OCI-M2 (cell line): ENCODE measurements around the gene UGT1A1.

Experiments
- DNase-seq: peaks from one replicate; lab custom pipeline; 2025; ENCODE audit not compliant: unreplicated experiment; lab: John Stamatoyannopoulos, UW

UGT1A1 gene

DNA sequence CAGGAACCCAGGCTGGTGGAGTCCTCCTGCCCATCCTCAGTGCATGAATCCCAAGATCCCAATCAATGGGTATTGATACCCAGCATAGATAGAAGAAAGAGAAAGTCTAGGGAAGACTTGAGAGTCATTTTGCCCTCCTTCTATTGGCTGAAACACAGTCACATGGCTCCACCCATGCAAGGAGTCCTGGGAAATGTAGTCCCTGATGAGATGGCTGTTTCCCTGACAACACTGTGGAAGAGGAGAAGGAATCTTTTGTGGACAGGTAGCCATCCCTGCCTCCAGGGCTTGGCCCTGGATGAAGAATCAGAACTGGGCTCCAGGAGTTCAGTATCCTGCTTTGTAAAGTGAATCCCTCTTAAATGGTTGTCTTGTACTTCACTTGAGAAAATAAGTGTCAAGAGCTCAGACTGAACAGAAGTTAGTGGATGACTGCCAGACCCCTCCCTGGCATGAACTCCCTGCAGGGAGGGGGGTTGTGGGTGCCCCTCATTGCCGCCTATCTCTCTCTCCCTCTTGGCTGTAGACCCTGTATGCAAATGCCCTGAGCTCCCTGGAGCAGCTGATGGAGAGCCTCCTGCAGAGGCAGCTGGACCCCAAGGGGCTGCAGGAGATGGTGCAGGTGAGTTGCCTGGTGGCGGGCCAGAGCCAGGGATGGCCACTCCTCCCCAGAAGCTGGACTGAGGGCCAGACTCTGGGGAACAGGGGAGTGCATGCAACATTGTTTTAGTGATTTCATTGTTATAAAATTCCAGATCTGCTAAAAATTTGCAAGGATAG is 54.2 kb downstream of the UGT1A1 start:
- DNase-seq = no peak

DNA sequence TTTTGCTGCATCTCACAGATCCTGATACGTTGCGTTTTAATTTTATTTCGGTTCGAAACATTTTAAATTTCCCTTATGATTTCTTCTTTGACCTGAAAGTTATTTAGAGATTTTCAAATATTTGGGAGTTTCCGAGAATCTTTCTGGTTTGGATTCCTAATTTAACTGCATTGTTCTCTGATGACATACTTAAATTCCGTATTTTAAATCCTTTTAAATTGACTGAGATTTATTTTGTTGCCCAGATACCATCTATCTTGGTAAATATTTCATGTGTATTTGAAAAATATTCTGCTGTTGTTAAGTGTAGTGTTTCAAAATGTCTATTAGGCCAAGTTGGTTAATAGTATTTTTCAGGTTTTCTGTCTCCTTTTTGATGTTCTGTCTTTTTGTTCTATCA is 55.8 kb downstream of the UGT1A1 start:
- DNase-seq = no peak

DNA sequence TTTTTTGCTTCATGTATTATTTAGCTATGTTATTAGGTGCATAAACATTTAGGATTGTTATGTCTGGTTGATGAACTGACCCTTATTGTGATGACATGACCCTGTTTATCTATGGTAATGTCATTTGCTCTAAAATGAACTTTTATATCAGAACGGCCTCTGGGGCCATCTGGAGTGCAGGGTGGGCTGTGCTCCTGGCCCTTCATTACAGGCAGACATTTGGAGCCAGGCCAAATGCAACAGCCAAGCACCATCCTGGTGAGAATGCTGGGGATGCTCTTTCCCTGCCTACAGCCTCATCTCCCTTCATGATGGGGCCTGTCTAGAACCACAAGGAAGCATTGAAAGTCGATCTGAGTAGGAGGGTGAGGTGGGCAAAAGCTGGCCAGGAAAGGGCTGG is 56.3 kb downstream of the UGT1A1 start:
- no peak for DNase-seq

DNA sequence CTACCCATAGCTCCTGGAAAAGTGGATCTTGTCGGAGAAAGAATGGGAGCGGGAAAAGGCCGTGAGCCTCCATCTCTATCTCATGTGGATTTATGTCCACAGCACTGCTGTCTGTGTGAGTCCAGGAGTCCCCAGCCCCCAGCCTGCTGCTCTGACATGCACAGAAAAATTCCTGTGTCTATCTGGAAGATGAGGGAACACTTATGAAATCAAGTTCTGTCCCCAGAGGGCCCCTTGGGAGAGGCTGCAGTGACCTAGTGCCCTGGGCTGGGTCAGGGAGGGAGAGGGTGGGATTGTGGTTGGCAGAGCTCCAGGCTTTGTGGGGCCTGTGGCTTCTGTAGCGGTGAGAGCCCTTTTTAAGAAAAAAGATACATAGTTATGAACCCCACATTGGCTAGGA is 56.7 kb downstream of the UGT1A1 start:
- no peak for DNase-seq

DNA sequence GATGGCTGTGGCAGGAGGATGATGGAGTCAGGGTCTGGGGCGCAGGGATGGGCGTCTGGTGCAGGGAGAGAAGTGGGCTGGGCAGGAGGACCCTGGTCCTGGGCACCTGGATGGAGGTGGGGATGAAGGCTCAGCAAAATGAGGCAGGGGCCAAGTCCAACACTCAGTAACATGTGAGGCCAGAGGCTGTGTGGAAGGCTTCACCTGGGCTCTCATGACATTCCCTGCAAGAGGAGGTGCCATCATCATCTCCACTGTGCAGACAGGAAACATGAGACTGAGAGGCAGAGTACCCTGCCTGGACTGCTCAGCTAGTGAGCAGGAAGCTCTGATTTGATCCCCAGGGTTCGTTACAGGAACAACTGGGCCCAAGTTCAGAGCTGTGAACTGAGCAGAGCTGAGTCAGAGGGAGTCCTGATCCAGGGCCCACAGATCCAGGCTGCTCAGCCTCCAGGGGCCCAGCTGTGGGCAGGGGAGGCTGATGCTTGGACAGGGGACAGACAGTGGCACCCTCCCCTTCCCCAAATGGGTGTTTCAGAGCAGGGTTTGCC is 57.4 kb downstream of the UGT1A1 start:
- no peak for DNase-seq

DNA sequence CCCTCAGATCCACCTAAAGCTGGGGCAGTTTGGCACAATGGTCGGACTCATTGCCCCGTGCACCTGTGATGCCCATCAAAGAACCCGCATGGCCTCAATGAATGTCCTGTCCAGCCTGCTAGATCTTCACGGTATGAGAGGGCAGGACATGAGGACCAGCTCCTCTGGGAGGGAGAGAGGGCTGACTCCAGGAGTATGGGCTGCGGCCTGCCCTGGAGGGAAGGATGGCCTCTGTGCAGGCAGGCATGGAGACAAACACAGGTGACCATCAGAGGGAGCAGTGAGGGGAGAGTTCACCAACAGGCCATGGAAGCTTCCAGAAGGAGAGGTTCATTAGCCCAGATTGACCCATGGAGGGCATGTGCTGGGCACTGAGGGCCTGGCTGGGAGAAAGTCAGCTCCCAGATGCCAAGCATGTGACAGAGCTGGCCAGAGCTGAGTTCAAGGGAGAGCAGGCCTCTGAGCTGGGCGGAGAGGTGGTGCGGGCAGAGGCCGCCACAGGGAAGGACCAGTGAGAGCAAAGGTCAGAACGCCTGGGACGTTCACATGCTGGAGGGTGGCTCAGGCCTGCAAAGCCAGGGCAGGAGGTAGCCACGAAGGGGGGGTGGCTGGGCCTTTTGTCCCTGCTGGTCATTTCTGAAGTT is 58.0 kb downstream of the UGT1A1 start:
- DNase-seq = no peak

DNA sequence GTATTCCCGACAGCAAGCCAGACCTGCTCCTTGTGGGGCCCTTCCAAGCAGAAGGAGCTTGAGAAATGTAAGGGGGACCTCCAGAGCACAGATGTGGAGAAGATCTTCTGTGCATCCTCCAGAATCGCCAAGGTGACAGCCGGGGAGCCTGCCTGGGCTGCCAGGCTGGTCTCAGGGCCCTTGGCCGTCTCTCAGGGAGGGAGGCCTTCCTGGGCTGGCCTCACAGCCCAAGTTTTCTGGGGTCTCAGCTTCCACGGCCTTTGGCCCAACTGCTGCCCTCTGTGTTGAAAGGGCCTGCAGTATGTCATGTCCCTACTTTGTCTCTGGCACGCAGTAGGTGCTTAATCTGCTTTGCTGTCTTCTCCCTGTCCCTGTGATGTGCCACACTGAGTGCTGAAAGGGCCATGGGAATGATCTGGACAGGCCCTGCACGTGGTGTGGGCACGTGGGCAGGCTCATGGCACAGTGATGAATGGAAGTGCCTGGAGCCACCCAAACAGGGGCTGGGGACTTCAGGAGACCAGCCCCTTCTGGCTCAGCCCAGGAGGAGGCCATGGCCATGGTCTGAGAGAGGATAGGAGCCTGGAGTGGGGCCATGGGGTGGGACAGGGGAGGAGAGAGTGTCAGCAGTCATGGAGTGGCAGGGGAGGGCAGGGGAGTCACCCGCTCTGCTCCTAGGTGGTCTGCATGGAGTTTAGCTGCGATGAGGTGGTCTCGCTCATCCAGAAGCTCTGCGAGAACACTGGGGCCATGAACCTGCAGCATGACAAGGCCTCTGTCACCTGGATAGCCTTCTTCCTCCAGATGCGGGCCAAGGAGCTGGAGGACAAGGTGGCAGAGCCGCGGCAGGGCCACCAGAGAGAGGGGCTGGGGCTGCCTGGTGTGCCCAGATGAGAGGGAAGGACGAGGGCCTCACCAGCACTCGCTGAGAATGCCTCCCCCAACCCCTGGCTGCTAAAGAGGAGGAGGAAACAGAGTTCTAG is 58.9 kb downstream of the UGT1A1 start:
- DNase-seq = no peak

DNA sequence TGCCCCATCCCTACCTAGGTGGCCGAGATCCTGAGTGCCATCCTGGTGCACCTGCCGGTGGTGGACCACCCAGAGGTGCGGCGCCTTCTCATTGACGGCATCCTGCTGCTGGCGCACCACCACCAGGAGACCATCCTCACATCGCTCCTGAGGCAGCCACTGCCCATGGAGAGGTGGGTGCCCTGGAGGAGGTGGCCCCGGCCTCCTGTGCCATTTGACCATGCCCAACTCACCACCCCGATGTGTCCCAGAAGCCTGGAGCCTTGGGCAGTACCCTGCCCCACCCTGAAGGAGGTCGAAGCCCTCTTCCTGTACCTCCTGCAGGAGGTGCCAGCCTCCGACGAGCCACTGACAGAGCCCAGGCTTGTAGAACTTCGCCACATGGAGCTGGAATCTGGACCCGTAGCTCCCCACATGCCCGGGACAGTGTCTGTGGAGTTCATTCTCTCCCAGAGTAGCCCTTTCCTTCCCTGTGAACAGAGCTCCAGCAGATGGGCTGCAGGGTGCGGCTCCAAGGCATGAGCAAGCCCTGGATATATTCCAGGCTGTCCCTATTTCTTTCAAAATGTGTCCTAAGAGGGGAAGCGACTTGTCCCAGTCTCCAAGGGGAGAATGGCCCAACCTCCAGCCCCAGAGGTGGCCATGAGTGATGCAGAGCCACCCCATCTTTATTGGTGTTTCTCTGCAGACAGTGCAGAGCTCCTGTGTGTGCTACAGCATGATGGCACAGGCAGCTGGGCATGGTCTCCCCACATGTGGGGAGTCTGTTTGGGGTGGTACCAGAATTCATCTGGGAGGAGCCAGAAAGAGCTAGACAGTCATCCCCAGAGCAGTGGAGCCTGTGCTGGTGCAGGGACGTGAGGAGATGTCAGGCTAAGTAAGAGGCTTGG is 60.1 kb downstream of the UGT1A1 start:
- no peak for DNase-seq

DNA sequence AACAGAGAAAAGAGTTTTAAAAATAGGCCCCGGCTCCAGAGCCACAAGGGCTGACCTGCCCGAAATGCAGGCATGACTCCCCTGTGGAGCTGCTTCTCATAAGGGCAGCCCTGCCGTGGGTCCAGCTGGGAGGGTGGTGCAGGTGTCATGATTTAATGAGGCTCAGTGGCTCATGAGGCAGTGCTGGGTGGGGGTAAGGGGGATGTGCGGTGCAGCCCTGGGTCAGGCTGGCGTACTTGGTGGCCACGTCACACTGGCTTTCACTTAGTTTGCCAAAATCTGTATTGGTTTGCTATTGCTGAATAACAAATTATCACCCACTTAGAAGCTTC is 60.7 kb downstream of the UGT1A1 start:
- no peak for DNase-seq

DNA sequence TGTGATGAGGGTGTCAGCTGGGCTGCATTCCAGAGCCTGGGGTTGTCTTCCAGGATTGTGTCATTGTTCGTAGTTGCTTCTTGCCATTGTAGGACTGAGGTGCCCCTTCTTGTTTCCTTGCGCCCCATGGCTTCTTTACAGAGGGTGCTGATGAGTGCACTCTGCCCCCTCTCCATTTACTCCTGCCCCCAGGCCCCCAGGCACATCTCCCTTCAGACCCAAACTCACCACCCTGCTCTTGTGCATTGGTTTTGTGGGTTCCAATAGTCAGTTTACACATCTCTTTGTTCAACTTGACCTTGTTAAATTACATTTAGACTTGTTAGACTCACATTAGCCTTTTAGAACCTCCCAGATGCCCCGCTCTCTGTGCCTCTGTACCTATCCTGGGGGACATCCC is 61.1 kb downstream of the UGT1A1 start:
- no peak for DNase-seq

DNA sequence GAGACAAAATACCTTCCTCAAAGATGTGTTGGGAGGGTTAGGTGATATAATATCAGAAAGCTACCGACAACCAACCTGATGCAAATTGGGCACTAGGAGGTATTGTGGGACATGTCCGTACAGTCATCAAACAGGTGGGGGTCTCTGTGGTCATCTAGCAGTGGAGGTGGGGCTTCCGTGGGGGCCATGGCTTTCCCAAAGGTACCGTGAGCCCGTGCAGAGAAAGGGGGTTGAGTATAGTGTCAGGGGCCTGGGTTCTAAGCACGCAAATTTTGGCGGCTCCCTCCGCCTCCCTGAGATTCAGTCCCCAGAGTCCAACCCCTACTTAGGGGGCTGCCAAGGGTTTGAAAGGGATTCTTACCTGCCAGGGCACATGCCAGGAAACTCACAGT is 61.6 kb downstream of the UGT1A1 start:
- no peak for DNase-seq

DNA sequence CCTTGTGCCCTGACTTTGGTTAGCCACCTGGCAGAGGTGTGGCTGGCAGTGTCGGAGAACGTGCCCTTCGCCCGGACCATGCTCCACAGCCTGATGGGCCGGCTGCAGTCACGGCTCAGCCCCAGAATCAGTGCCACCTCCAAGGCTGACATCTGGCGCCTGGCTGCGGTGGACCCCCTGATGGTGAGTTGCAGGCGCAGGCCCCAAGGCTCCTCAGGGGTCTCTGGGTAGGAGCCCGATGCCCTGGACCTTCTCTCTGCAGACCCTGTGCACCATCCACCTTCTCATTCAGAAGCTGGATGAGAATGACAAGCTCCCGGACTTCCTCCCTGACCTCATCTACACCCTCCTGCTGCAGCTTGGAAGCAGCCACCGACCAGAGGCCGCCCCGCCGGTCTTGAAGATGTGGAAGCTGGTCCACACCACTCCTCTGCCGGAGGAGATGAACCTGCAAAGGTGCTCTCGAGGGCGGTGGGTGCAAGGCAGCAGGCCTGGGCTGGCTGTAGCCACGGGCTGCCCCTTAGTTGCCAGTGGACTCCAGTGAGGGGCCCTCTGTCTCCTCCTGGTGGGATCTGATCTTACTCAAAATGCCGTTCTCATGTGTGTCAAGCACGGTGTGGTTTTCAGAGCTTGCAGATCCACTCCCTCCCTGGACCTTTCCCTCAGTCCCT is 62.2 kb downstream of the UGT1A1 start:
- DNase-seq = no peak
